HEK293 (cell line): ENCODE data around the gene CCDC141.

Source experiments
- CTCF ChIA-PET: fragments of 350-600 bp; formaldehyde crosslinking; extraction: SDS; loops from one replicate; lab custom pipeline; 2021; ENCODE audit warnings: antibody characterized with exemption; lab: Yijun Ruan, JAX
- POLR2A ChIA-PET: fragments of 300-600 bp; formaldehyde crosslinking; extraction: SDS; loops from one replicate; lab custom pipeline; 2020; ENCODE audit warnings: antibody characterized with exemption, inconsistent platforms; lab: Yijun Ruan, JAX
- H3K27ac ChIP-seq: fragments of 200-500 bp; sonication (Bioruptor generic); 2 replicates; pipeline ENCODE4 v1.5.1; 2014; ENCODE audit warnings: low read depth, low read length, control low read depth, inconsistent platforms; ENCODE audit errors: extremely low read depth
- H3K36me3 ChIP-seq, 2 experiments: fragments of 200-500 bp in 1 of 2; sonication (Bioruptor generic) in 1 of 2; 1 replicate in 1 of 2; 2 replicates in 1 of 2; pipeline ENCODE4 v1.5.1; 2014 to 2017; ENCODE audit warnings: inconsistent platforms in 2 of 2, low read length in 2 of 2; ENCODE audit not compliant: control insufficient read depth in 2 of 2, insufficient read depth in 1 of 2
- H3K4me1 ChIP-seq: fragments of 200-500 bp; sonication (Bioruptor generic); 2 replicates; pipeline ENCODE4 v1.5.1; 2014; ENCODE audit warnings: mild to moderate bottlenecking, low read length, inconsistent platforms; ENCODE audit not compliant: control insufficient read depth, insufficient read depth
- H3K4me3 ChIP-seq: 2 replicates; pipeline ENCODE4 v1.5.1; 2011; ENCODE audit warnings: low read depth, mild to moderate bottlenecking, control low read depth, low read length, moderate library complexity
- H3K9me3 ChIP-seq: fragments of 200-500 bp; sonication (Bioruptor generic); 2 replicates; pipeline ENCODE4 v1.5.1; 2014; ENCODE audit warnings: low read depth, low read length, inconsistent platforms; ENCODE audit not compliant: control insufficient read depth, insufficient read depth
- KLF16 ChIP-seq: fragments of 450-650 bp; formaldehyde crosslinking; IDR thresholded peaks from 2 replicates; pipeline ENCODE4 v1.5.1; 2017; ENCODE audit warnings: missing biosample characterization, missing genetic modification characterization
- OSR2 ChIP-seq: fragments of 450-650 bp; formaldehyde crosslinking; IDR thresholded peaks from 2 replicates; pipeline ENCODE4 v1.5.1; 2016; ENCODE audit warnings: missing biosample characterization, missing genetic modification characterization
- ZBTB8A ChIP-seq: fragments of 450-650 bp; formaldehyde crosslinking; IDR thresholded peaks from 2 replicates; pipeline ENCODE4 v1.5.1; 2016; ENCODE audit warnings: missing biosample characterization, missing genetic modification characterization
- ZFP37 ChIP-seq: fragments of 450-650 bp; formaldehyde crosslinking; IDR thresholded peaks from 2 replicates; pipeline ENCODE4 v1.5.1; 2016; ENCODE audit warnings: missing biosample characterization, missing genetic modification characterization
- ZNF148 ChIP-seq: fragments of 450-650 bp; formaldehyde crosslinking; IDR thresholded peaks from 2 replicates; pipeline ENCODE4 v1.5.0; 2017; ENCODE audit warnings: missing biosample characterization, missing genetic modification characterization, borderline replicate concordance
- ZNF174 ChIP-seq: fragments of 450-650 bp; formaldehyde crosslinking; IDR thresholded peaks from 2 replicates; pipeline ENCODE4 v1.5.0; 2017; ENCODE audit warnings: missing biosample characterization, mild to moderate bottlenecking, missing genetic modification characterization
- ZNF175 ChIP-seq: fragments of 450-650 bp; formaldehyde crosslinking; IDR thresholded peaks from 2 replicates; pipeline ENCODE4 v1.5.1; 2016; ENCODE audit warnings: missing biosample characterization, missing genetic modification characterization
- ZNF341 ChIP-seq: fragments of 450-650 bp; formaldehyde crosslinking; IDR thresholded peaks from 2 replicates; pipeline ENCODE4; 2016; ENCODE audit warnings: low read depth, missing biosample characterization, missing genetic modification characterization
- ZNF510 ChIP-seq: fragments of 450-650 bp; formaldehyde crosslinking; IDR thresholded peaks from 2 replicates; pipeline ENCODE4 v1.5.1; 2018; ENCODE audit warnings: mild to moderate bottlenecking, missing genetic modification characterization, missing biosample characterization; ENCODE audit not compliant: insufficient replicate concordance
- ZNF629 ChIP-seq: fragments of 450-650 bp; formaldehyde crosslinking; IDR thresholded peaks from 2 replicates; pipeline ENCODE4 v1.5.1; 2017; ENCODE audit warnings: missing biosample characterization, missing genetic modification characterization
- ZNF654 ChIP-seq: fragments of 450-650 bp; formaldehyde crosslinking; IDR thresholded peaks from 2 replicates; pipeline ENCODE4 v1.5.1; 2016; ENCODE audit warnings: low read depth, missing biosample characterization, missing genetic modification characterization
- ZNF660 ChIP-seq: fragments of 450-650 bp; IDR thresholded peaks from 2 replicates; pipeline ENCODE4 v1.5.1; 2018; ENCODE audit warnings: missing biosample characterization, mild to moderate bottlenecking, missing genetic modification characterization
- ZSCAN23 ChIP-seq: fragments of 450-650 bp; formaldehyde crosslinking; IDR thresholded peaks from 2 replicates; pipeline ENCODE4 v1.5.1; 2016; ENCODE audit warnings: missing biosample characterization, missing genetic modification characterization
- TF ChIP-seq, protein P1 (sequence below): fragments of 450-650 bp; formaldehyde crosslinking; IDR thresholded peaks from 2 replicates; pipeline ENCODE4 v1.5.1; 2016; ENCODE audit warnings: missing biosample characterization, missing genetic modification characterization
- TF ChIP-seq, protein P2 (sequence below): IDR thresholded peaks from 2 replicates; pipeline ENCODE4 v1.6.1; 2011; ENCODE audit warnings: mild to moderate bottlenecking, low read depth, low read length, borderline replicate concordance

The CCDC141 gene

DNA sequence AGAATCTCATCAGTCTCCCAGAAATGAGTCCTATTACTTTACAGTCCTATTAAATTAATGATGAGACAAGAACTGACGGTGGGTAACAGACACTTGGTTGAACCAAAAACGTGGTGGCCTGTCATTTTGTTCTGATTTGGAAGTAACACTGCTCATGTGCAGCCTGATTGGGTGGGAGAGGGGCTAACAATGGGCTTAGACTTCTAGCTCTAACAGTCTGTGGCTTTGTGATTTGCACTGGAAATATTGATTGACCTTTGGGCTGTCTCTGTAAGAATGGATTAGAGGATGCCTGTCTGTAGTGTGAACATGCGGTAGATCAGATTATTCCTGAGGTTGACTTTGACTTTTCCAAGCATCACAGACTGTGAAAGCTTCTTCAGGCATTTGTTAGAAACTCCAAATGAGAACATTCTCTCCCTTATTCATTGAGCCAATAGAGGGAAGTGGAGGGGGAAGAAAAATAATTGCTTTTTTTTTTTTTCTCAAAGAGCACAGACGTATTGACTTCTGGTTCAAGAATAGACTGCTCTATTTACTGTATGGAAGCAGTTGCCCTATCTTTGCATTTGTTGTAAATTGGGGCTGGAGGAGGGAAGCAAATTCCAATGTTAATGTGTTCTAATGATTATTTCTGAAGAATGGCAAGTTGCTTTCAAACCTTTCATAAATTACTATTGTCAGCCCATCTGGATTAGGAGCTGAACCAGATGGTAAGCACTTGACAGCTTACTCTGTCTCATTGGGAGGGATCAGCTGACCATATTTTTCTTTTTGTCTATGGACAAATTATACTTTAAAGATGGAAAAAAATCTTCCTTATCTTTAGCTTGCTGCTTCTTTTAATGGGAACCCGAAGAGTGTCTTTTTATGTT, 156.9 kb downstream of the CCDC141 start:
- no peak overlapping the region for H3K27ac ChIP-seq

GRCh38 chr2:178891959-178892485, 157.9 kb downstream of the CCDC141 start:
- TF ChIP-seq ZNF510 (tag by site-specific recombination) (no peak), KLF16 (tag by site-specific recombination) (no peak), ZBTB8A (no peak), ZNF174 (tag by site-specific recombination) (no peak)
- no peaks in the 10 kb centered on the region for H3K36me3 ChIP-seq
- ChIA-PET CTCF (interaction anchor here (0.6 to 2.0 kb wide), 10 partner anchors 8 to 238 kb away, joined by 3 to 10 read pairs (median 4); no protein-coding TSS in a partner anchor), POLR2A (no interaction called here)
- H3K27ac ChIP-seq, result no peak overlapping the region
- H3K4me3 ChIP-seq, result no peak overlapping the region
- H3K4me1 ChIP-seq, result no peaks in the 10 kb centered on the region
- H3K9me3 ChIP-seq, result no peaks in the 10 kb centered on the region

More for the DNA sequence above, 156.9 kb downstream of the CCDC141 start:
- Histone ChIP-seq H3K4me3 (no peak overlapping the region), H3K4me1 (no peaks in the 10 kb centered on the region), H3K9me3 (no peaks in the 10 kb centered on the region), H3K36me3 (no peaks in the 10 kb centered on the region)
- CTCF ChIA-PET, result interaction anchor here (0.6 to 1.3 kb wide), 8 partner anchors 19 to 290 kb away, joined by 3 to 5 read pairs (median 3); no protein-coding TSS in a partner anchor
- POLR2A ChIA-PET, result no interaction called here
- TF ChIP-seq ZNF175 (no peak), ZNF341 (tag by site-specific recombination) (no peak), ZNF148 (tag by site-specific recombination) (no peak), ZFP37 (tag by site-specific recombination) (no peak), OSR2 (tag by site-specific recombination) (no peak), ZNF660 (tag by site-specific recombination) (no peak)

GRCh38 chr2:178891265-178891958, 158.5 kb downstream of the CCDC141 start:
- POLR2A ChIA-PET, result no interaction called here
- no peaks in the 10 kb centered on the region for H3K4me1 ChIP-seq
- TF ChIP-seq, protein P1, sequence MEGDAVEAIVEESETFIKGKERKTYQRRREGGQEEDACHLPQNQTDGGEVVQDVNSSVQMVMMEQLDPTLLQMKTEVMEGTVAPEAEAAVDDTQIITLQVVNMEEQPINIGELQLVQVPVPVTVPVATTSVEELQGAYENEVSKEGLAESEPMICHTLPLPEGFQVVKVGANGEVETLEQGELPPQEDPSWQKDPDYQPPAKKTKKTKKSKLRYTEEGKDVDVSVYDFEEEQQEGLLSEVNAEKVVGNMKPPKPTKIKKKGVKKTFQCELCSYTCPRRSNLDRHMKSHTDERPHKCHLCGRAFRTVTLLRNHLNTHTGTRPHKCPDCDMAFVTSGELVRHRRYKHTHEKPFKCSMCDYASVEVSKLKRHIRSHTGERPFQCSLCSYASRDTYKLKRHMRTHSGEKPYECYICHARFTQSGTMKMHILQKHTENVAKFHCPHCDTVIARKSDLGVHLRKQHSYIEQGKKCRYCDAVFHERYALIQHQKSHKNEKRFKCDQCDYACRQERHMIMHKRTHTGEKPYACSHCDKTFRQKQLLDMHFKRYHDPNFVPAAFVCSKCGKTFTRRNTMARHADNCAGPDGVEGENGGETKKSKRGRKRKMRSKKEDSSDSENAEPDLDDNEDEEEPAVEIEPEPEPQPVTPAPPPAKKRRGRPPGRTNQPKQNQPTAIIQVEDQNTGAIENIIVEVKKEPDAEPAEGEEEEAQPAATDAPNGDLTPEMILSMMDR, result peak; percentile 49; the same call in 1 of the 2 replicates
- TF ChIP-seq, protein P2, sequence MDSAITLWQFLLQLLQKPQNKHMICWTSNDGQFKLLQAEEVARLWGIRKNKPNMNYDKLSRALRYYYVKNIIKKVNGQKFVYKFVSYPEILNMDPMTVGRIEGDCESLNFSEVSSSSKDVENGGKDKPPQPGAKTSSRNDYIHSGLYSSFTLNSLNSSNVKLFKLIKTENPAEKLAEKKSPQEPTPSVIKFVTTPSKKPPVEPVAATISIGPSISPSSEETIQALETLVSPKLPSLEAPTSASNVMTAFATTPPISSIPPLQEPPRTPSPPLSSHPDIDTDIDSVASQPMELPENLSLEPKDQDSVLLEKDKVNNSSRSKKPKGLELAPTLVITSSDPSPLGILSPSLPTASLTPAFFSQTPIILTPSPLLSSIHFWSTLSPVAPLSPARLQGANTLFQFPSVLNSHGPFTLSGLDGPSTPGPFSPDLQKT, result no peak
- TF ChIP-seq ZNF660 (tag by site-specific recombination), result 0 out of 2 replicates have a peak, but pooled peaks have one; percentile 15
- no peak for TF ChIP-seq ZSCAN23
- no peak for TF ChIP-seq ZNF629 (tag by site-specific recombination)
- peak; percentile 53 for TF ChIP-seq ZNF654 (tag by site-specific recombination)
- H3K36me3 ChIP-seq, result no peaks in the 10 kb centered on the region
- H3K9me3 ChIP-seq, result no peaks in the 10 kb centered on the region
- H3K4me3 ChIP-seq, result no peak overlapping the region
- CTCF ChIA-PET, result interaction anchor here (0.7 to 2.0 kb wide), 14 partner anchors 9 to 353 kb away, joined by 3 to 10 read pairs (median 4); no protein-coding TSS in a partner anchor
- H3K27ac ChIP-seq, result no peak overlapping the region
